RWPE2 (cell line): ENCODE measurements around the gene TRIM44.

ENCODE experiments used
- ATAC-seq: fragments of 200-7000 bp; cut with Tn5 transposase; 3 replicates; pipeline ENCODE4 v1.9.1; 2021; ENCODE audit warnings: low read depth
- DNase-seq: peaks from one replicate; pipeline ENCODE4 v3.0.0-alpha.2; 2020; ENCODE audit warnings: low spot score
- H3K27ac ChIP-seq: fragments of 450-650 bp; 2 replicates; pipeline ENCODE4 v1.5.1; 2017; ENCODE audit warnings: mild to moderate bottlenecking; ENCODE audit not compliant: poor library complexity, severe bottlenecking
- H3K27me3 ChIP-seq: fragments of 250-450 bp; sonication (Bioruptor Pico); 2 replicates; pipeline ENCODE4 v1.5.1; 2021; ENCODE audit warnings: mild to moderate bottlenecking, moderate library complexity; ENCODE audit not compliant: insufficient read depth, poor library complexity, severe bottlenecking
- H3K36me3 ChIP-seq: fragments of 250-450 bp; sonication (Bioruptor Pico); 2 replicates; pipeline ENCODE4 v1.5.1; 2020; ENCODE audit warnings: low read depth, mild to moderate bottlenecking, moderate library complexity
- H3K4me1 ChIP-seq: fragments of 250-450 bp; sonication (Bioruptor Pico); 2 replicates; pipeline ENCODE4 v1.5.1; 2021; ENCODE audit warnings: mild to moderate bottlenecking, moderate library complexity; ENCODE audit not compliant: insufficient read depth, poor library complexity, severe bottlenecking
- H3K4me3 ChIP-seq: fragments of 250-450 bp; sonication (Bioruptor Pico); 2 replicates; pipeline ENCODE4 v1.5.1; 2021; ENCODE audit warnings: mild to moderate bottlenecking, moderate library complexity; ENCODE audit not compliant: severe bottlenecking
- H3K9me3 ChIP-seq: fragments of 250-450 bp; sonication (Bioruptor Pico); 2 replicates; pipeline ENCODE4 v1.5.1; 2021; ENCODE audit warnings: mild to moderate bottlenecking, moderate library complexity; ENCODE audit not compliant: severe bottlenecking
- CTCF ChIP-seq: fragments of 450-650 bp; IDR thresholded peaks from one replicate; pipeline ENCODE4 v1.5.1; 2017; ENCODE audit warnings: mild to moderate bottlenecking, moderate library complexity; ENCODE audit not compliant: poor library complexity, severe bottlenecking

The TRIM44 gene

DNA sequence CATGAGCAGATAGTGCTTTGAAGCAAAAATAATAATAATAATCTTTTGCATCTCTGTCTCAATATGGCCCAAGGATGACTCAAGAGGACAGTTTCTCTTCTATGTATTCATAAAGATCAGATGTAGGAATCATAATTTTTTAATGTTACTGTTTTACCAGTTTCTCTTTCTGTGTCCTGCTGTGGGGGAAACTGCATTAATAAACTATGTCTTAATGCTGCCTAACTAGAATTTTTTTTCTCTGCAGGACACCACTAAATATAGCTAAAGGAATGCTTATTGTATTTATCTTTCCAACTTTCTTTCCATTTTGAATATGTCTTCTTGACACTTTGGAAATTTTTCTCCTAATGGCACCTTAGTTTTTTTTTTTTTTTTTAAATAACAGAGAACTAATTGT, 37.8 kb upstream of the TRIM44 start:
- Histone ChIP-seq H3K9me3 (no peaks in the 10 kb centered on the region), H3K4me3 (no peak overlapping the region), H3K36me3 (peaks cover 9% of the 10 kb centered on the region), H3K4me1 (peaks cover 59% of the 10 kb centered on the region), H3K27ac (peak overlapping the region; percentile 100), H3K27me3 (no peaks in the 10 kb centered on the region)
- DNase-seq (no peak), ATAC-seq (no peak)
- TF ChIP-seq CTCF, result no peak

- H3K27ac ChIP-seq, result no peak overlapping the region
- no peaks in the 10 kb centered on the region for H3K27me3 ChIP-seq
- H3K4me3 ChIP-seq, result no peak overlapping the region
- no peak for TF ChIP-seq CTCF
- ATAC-seq (no peak), DNase-seq (no peak)
- H3K36me3 ChIP-seq, result no peaks in the 10 kb centered on the region
- no peaks in the 10 kb centered on the region for H3K9me3 ChIP-seq
- H3K4me1 ChIP-seq, result peaks cover 57% of the 10 kb centered on the region
Observed at GRCh38 chr11:35626501-35626900, 36.1 kb upstream of the TRIM44 start.

GRCh38 chr11:35629511-35629910, 33.1 kb upstream of the TRIM44 start:
- no peak for DNase-seq
- no peak for ATAC-seq
- no peaks in the 10 kb centered on the region for H3K27me3 ChIP-seq
- H3K27ac ChIP-seq, result peak overlapping the region; percentile 84
- no peak for TF ChIP-seq CTCF
- peaks cover 29% of the 10 kb centered on the region for H3K4me1 ChIP-seq
- H3K4me3 ChIP-seq, result no peak overlapping the region
- no peaks in the 10 kb centered on the region for H3K9me3 ChIP-seq
- H3K36me3 ChIP-seq, result no peaks in the 10 kb centered on the region

DNA sequence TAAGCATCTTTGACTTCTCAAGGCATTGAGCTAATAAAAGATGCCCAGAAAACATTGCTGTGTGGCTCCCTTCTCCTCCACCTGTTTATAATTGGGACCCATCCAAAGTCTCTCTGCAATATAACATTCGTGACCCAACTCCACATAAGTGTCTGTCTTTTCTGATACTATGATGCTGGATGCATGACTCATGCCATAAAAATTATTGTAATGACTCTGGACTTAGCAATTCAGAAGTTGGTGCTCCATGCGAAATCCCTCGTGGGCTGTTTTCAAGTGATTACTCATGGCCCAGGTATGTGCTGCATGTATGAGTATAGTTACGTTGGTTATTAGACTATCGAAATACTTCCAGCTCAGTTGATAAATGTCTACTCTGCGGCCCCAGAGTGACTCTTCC, 32.7 kb upstream of the TRIM44 start:
- no peaks in the 10 kb centered on the region for H3K9me3 ChIP-seq
- H3K4me3 ChIP-seq, result no peak overlapping the region
- no peaks in the 10 kb centered on the region for H3K27me3 ChIP-seq
- peak overlapping the region; percentile 84 for H3K27ac ChIP-seq
- no peaks in the 10 kb centered on the region for H3K36me3 ChIP-seq
- no peak for TF ChIP-seq CTCF
- peak; percentile 98 for ATAC-seq
- peak; percentile 87 for DNase-seq
- H3K4me1 ChIP-seq, result peaks cover 25% of the 10 kb centered on the region

- H3K36me3 ChIP-seq, result no peaks in the 10 kb centered on the region
Observed at GRCh38 chr11:35631891-35632290, 30.7 kb upstream of the TRIM44 start.

More at GRCh38 chr11:35631891-35632290, 30.7 kb upstream of the TRIM44 start:
- Histone ChIP-seq H3K4me1 (peaks cover 22% of the 10 kb centered on the region), H3K4me3 (no peak overlapping the region), H3K27me3 (no peaks in the 10 kb centered on the region), H3K27ac (no peak overlapping the region), H3K9me3 (no peaks in the 10 kb centered on the region)
- DNase-seq (no peak), ATAC-seq (no peak)
- no peak for TF ChIP-seq CTCF
